PC-9 (cell line): ENCODE data around the gene FGFR3.

Experiments used
- CTCF ChIP-seq: fragments of 200-600 bp; sonication (generic); conservative IDR thresholded peaks from 2 replicates; pipeline ENCODE4 v1.6.1; 2017; ENCODE audit warnings: mixed run types, antibody characterized with exemption, mild to moderate bottlenecking, moderate library complexity
- EZH2 ChIP-seq: fragments of 200-600 bp; sonication (generic); IDR thresholded peaks from 2 replicates; pipeline ENCODE4 v1.8.0; 2017; ENCODE audit warnings: antibody characterized with exemption, low read depth

GRCh38 chr4:1769692-1770091 is 23.4 kb upstream of the FGFR3 start:
- TF ChIP-seq EZH2: no peak
- TF ChIP-seq CTCF: no peak
